Frontal cortex (tissue), 4 donors: ENCODE results near the gene NECTIN2. TPM values are rescaled to one million over a fixed set of nuclear protein-coding genes. Genes with fewer than 3 reads are reported as not detected.
"Not testable (repeated sequence)": the region's sequence is repeated elsewhere in the genome, so short reads cannot be mapped to it uniquely, and the experiment has no call there.

Source experiments
- DNase-seq, 2 donors: peaks; one replicate each; pipeline ENCODE4 v3.0.0; 2012; ENCODE audit warnings: low spot score in 2 of 2
- FAIRE-seq: peaks from 2 replicates; lab custom pipeline; 2012; peaks lifted over from hg19 to GRCh38; lab: Jason Lieb, UNC
- total RNA-seq: library from RNA; depleted of rRNA; stranded (reverse); fragments of >200 nt; gene quantifications from one replicate; pipeline ENCODE4 v1.2.3, GENCODE V29; 2014
- donor health status: control.
- donor health status: control.
- donor health status: control.

Gene NECTIN2
- total RNA-seq, 1 donor from 2014 or later = 26.1 TPM

DNA sequence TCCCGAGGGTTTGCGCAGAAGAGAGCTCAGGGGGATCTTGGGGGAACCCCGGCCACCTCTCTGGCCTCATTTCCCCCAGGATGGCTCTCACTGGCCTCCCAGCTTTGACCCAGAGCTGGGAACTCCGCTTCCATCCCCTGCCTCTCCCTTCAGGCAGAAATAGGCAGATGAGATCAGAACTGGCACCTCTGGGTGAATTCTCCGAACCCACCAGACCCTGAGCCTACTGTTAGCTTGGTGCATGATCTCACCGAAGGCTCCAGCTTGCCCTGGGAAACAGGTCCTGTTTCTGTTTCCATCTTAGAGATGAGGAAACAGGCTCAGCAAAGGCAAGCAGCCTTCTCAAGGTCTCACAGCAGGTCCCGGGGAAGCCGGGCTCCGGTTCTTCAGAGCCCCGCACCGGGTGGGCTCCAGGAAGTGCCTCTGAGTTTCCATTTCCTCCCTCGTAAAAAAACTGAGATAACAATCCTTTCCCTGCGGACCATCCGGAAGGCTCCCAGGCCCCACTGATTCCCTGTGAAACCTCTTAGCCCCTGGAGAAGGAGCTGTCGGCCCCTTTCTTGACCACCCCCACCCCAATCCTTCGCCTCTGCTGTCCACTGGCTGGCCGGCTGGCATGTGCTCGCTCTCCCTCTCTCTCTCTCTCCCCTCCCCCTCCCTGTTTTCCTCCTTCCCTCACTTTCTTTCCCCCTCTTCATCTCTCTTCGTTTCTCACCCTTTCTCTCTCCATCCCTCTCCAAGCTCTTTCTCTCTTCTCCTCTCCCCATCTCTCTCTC lies 2.1 kb downstream of the NECTIN2 start:
- FAIRE-seq (no peak), DNase-seq (no peak)

DNA sequence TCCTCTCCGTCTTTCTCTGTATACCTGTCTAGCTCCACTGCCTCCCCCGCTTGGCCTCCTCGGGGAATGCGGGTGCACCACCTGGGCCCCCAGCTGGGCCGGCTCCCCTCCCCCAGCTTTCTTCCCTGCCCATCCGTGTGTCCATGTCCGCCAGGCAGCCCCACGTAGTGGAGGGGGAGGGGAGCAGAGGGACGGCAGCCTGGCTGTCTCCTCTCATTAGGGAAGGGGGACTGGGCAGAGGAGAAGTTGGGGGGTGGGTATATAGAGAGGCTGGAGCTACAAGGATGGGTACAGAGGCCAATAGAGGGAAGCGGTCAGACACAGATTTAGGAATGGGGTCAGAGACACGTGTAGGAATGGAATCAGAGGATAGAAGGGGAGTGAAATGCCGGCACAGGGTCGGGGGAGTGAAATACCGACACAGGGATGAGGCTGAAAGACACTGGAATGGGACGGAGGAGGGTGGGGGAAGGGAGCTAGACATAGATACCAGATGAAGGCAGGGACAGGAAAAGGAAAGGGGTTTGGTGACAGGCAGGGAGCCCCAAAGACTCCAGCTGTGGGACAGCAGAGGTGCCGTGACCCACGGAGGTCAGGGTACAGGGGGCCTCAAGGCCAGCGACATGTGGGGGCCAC lies 2.8 kb downstream of the NECTIN2 start:
- FAIRE-seq (no peak), DNase-seq (no peak)

GRCh38 chr19:44850641-44851109 lies 4.6 kb downstream of the NECTIN2 start:
- FAIRE-seq = no peak
- no peak for DNase-seq

DNA sequence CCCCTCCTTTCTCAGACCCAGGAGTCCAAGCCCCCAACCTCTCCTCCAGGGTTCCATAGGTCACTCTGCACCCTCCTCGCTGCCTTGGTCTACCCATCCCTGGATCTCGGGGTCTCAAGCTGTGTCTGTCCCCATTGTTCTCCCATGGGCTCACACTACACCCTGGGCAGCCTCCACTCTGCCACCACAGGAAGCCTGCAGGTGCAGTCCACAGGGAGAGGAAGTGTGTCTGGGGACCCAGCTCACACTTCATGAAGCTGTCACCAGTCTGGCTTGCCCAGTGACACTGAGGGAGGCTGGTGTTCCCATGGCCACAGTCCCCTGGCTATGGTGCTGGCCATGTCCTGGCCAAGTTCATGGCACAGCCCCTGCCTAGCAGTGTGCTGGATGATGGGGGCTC lies 5.3 kb downstream of the NECTIN2 start:
- FAIRE-seq (no peak), DNase-seq (no peak)

DNA sequence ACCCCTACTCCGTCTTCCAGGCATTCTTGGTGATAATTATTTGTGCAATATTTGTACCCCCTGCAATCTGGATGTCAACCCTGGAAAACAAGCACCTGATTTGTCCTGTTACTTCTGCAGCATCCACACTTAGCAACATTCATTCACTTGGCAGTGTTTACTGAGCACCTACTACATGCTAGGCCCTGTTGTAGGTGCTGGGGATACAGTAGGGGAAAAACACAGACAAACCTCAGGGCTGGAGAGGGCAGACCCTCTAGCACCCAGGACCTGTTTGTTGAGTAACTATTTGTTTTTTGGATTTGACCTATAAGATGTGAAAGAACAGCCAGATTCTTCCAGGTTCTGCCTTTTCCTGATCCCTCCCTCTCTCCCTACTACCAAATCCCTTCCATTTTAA lies 9.5 kb downstream of the NECTIN2 start:
- FAIRE-seq = no peak
- no peak for DNase-seq

DNA sequence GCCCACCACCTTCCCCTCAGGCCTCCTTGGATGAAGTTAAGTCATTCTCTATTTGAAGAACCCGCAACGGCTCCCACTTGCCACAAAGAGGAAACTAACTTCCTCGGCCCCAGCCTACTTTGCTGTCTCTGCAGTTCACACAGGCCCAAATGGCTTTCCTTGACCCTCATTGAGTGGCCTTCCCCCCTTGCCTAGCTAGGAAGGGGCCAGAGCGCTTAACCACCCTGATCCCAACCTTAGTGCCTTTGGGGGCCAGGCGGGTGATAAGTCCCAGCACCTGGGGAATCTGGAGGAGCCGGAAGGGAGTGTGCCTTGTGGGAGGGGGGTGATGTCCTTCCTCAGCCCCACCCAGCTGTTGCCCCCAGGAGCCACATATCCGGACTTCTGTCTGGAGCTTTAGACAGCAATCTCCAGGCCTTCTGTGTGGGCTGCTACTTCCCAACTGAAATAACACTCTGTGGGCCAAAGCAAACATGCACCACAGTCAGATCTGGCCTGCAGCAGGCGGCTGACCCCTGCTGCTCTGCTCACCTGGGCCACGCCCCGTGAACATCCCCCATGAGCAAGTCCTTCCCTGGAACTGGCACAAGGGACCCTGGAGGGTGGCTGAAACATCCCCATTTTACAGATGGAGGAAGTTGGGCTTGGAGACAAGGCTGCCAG lies 10.5 kb downstream of the NECTIN2 start:
- DNase-seq = no peak
- no peak for FAIRE-seq

- FAIRE-seq (no peak), DNase-seq (no peak)
These were observed 11.7 kb downstream of the NECTIN2 start for GRCh38 chr19:44857837-44858236.

GRCh38 chr19:44861576-44861975 lies 15.5 kb downstream of the NECTIN2 start:
- DNase-seq, FAIRE-seq: not testable (repeated sequence)

GRCh38 chr19:44863990-44864389 lies 17.9 kb downstream of the NECTIN2 start:
- no peak for FAIRE-seq
- no peak for DNase-seq

- FAIRE-seq (no peak), DNase-seq (no peak)
These were observed 19.2 kb downstream of the NECTIN2 start for GRCh38 chr19:44865196-44865767.

GRCh38 chr19:44866664-44867063 lies 20.6 kb downstream of the NECTIN2 start:
- FAIRE-seq = no peak
- DNase-seq = no peak

DNA sequence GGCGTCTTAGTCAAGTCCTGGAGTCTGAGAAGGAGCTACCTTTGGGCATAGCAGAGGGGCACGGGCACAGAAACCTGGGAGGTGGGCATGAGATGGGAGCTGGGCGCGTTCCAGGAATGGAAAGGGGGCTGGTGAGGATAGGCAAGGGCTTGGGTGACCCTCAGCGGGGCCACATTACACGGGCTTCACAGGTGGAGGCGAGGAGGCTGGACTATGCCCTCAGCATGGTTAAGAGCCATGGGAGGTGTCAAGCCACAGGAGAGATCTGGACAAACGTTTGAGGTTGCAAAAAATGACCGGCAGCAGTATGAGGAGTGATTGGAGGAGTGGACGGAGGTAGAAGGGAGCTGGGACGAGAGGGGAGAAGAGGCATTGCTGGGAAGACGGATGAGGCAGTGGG lies 21.5 kb downstream of the NECTIN2 start:
- FAIRE-seq = no peak
- DNase-seq = no peak

GRCh38 chr19:44869733-44870470 lies 23.8 kb downstream of the NECTIN2 start:
- FAIRE-seq (no peak), DNase-seq (no peak)

GRCh38 chr19:44871809-44872208 lies 25.7 kb downstream of the NECTIN2 start:
- FAIRE-seq = no peak
- DNase-seq = no peak

DNA sequence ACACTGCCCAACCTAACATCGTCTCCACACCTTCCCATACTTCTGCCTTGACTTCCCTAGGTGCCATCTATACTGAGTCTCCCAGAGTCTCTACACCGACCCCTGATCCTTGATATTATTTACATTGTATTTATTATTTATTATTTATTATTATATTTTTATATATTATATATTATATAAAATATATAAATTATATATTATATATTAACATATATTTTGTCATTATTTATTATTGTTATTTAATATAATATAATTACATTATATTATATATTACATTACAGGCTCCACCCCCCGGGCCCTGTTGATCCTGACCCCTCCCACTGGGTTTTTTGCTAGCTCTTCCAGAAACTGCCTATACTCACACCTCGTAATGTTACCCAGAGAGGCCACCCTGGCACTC lies 26.6 kb downstream of the NECTIN2 start:
- DNase-seq (no peak), FAIRE-seq (no peak)

DNA sequence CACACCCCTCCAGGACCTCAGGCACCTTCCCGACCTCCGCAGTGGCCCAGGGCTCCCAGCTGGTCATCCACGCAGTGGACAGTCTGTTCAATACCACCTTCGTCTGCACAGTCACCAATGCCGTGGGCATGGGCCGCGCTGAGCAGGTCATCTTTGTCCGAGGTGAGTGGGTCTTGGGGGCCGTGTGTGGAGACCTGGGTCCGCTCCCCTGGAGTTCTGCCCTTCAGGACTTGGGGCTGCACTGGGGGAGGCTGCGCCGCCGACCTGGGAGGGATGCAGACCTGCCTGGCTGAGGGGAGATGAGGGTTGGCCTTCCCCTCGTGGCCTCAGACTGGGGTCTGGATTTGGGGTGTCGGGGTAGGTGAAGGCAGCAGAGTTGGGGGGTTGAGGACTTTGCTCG lies 28.2 kb downstream of the NECTIN2 start:
- DNase-seq (no peak), FAIRE-seq (no peak)

DNA sequence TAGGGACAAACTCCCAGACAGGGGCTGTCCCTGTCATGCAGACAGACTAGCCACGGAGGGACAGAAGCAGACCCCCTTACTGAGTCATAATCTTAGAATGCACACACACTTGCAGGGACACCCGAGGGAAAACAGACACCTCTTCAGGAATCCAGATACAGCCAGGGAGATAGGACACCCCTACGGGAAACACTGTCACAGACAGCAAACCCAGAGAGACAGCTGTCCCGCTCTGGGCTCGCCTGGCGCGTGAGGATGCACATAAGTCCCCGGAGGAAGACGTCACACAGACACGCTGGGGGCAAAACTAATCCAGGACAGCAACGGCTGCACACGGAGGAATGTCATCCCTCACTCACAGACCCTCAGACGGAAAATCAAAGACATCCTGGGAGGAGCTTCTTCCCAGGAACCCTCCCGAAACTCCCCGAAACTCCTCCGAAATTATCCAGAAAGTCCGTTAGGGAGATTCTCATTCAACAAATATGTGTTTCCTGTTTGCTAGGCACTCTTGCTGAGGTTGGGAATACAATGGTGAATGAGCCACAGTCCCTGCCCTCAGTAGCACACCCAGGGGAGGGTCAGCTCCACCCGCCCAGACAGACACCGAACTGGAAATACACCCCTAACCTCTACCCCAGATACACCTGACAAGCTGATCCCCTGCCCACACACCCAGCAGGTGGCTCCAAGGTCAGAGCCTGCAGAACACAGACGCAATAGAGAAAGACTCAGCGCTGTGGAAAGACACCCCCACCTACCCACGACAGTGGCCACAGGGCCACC lies 29.8 kb downstream of the NECTIN2 start:
- FAIRE-seq = no peak
- DNase-seq = no peak

- DNase-seq = no peak
- FAIRE-seq = no peak
These were observed 30.9 kb downstream of the NECTIN2 start for GRCh38 chr19:44876930-44877535.
